Activated CD4-positive, alpha-beta memory T cell treated with anti-CD3 and anti-CD28 coated beads for 36 hours (primary cell): ENCODE data around the gene ARID1B. TPM values are rescaled to one million over a fixed set of nuclear protein-coding genes. Genes with fewer than 3 reads are reported as not detected.

Source experiments
- CTCF ChIA-PET: fragments of 350-600 bp; sonication (Branson Sonifier 250); formaldehyde crosslinking; loops from one replicate; lab custom pipeline; 2021; ENCODE audit warnings: antibody characterized with exemption, inconsistent platforms; lab: Charles Lee
- POLR2A ChIA-PET: fragments of 350-600 bp; sonication (Branson Sonifier 250); formaldehyde crosslinking; loops from one replicate; lab custom pipeline; 2021; ENCODE audit warnings: antibody characterized with exemption; lab: Charles Lee
- DNase-seq: peaks from one replicate; pipeline ENCODE4 v3.0.0-alpha.2; 2020
- H3K27ac Mint-ChIP-seq: one replicate; pipeline ENCODE4 v1.8.0; 2021; ENCODE audit warnings: mixed read lengths
- H3K27me3 Mint-ChIP-seq: one replicate; pipeline ENCODE4 v1.8.0; 2021; ENCODE audit warnings: mixed read lengths
- H3K36me3 Mint-ChIP-seq: one replicate; pipeline ENCODE4 v1.8.0; 2021; ENCODE audit warnings: mixed read lengths
- H3K4me1 Mint-ChIP-seq: one replicate; pipeline ENCODE4 v1.8.0; 2021; ENCODE audit warnings: low read depth, mixed read lengths
- H3K4me3 Mint-ChIP-seq: one replicate; pipeline ENCODE4 v1.8.0; 2021; ENCODE audit warnings: mild to moderate bottlenecking, mixed read lengths
- H3K9me3 Mint-ChIP-seq: one replicate; pipeline ENCODE4 v1.8.0; 2021; ENCODE audit warnings: mixed read lengths
- intact Hi-C: fragments of 100-400 bp; cut with micrococcal nuclease; formaldehyde crosslinking; loops from one replicate; pipeline ENCODE4 v1.15.1; 2023
- total RNA-seq, 2 experiments: library from RNA; stranded (reverse); gene quantifications; one replicate each; pipeline ENCODE4 v1.2.3, GENCODE V29; 2021

Gene ARID1B
- total RNA-seq, 2 experiments from 2014 or later: 39.0 to 41.5 TPM

- H3K9me3 Mint-ChIP-seq: no peaks in the 10 kb centered on the region
- CTCF ChIA-PET: no interaction called here
- H3K36me3 Mint-ChIP-seq: no peaks in the 10 kb centered on the region
- H3K27ac Mint-ChIP-seq: no peak overlapping the region
- DNase-seq: no peak
- H3K27me3 Mint-ChIP-seq: no peaks in the 10 kb centered on the region
- intact Hi-C loops: no loop called here
- H3K4me3 Mint-ChIP-seq: no peak overlapping the region
- peaks cover 39% of the 10 kb centered on the region for H3K4me1 Mint-ChIP-seq
- POLR2A ChIA-PET: no interaction called here
Observed at GRCh38 chr6:156889469-156889868, 112.3 kb downstream of the ARID1B start.

DNA sequence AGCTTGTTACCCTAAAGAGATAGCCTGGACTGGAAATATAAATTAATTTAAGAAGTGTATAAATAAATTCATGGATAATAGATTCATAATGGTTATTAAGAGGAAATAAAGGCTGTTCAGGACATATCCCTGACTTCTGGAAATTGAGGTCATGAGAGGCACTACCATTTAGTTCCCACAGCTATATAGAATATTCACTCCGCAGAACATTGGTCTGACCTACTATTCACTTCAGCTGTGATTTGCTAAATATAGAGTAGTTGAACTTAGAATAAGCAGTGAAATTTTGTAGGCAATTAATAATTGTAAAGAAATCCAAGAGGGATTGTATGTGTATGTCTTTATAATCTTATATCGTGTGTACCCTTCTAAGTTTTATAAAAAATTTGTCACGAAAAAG is 112.8 kb downstream of the ARID1B start:
- Mint-ChIP-seq H3K27me3 (no peaks in the 10 kb centered on the region), H3K36me3 (no peaks in the 10 kb centered on the region), H3K4me3 (no peak overlapping the region), H3K4me1 (peaks cover 37% of the 10 kb centered on the region), H3K27ac (no peak overlapping the region), H3K9me3 (no peaks in the 10 kb centered on the region)
- intact Hi-C loops: no loop called here
- ChIA-PET POLR2A (no interaction called here), CTCF (no interaction called here)
- DNase-seq: no peak

DNA sequence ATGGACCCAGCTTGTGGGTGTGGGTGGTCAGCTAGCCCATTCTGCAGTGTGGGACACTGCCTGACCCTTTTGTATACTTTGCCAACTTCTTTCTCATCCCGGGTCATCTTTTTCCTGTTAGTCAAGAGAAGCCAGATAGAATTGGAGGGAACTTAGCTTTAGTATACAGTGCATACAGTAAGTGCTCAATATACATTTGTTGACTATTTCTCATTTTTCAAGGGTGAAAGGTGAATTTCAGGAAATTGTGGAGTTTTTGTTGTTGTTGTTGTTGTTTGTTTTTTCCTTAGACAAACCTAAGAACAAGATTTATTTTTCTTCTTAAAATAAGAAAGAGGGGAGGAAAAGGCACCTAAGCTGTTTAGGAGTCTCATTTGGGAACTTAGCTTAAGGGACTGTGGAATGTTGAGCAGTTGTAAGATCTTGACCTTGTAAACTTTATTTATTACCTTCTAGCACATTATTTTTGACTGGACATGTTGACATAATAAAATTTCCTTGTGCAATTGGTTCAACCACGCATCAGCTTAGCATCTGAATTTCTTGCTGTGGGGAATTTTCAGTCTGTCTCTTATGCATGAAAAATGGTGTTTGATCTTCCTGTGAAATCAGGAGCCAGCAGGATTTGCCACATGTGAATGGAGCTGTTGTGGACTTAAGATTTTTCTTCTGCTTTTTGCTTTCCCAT is 113.6 kb downstream of the ARID1B start:
- no peak overlapping the region for H3K27ac Mint-ChIP-seq
- peaks cover 36% of the 10 kb centered on the region for H3K4me1 Mint-ChIP-seq
- H3K36me3 Mint-ChIP-seq: no peaks in the 10 kb centered on the region
- ChIA-PET POLR2A (no interaction called here), CTCF (no interaction called here)
- no peaks in the 10 kb centered on the region for H3K27me3 Mint-ChIP-seq
- intact Hi-C loops: no loop called here
- DNase-seq: no peak
- H3K4me3 Mint-ChIP-seq: no peak overlapping the region
- no peaks in the 10 kb centered on the region for H3K9me3 Mint-ChIP-seq

DNA sequence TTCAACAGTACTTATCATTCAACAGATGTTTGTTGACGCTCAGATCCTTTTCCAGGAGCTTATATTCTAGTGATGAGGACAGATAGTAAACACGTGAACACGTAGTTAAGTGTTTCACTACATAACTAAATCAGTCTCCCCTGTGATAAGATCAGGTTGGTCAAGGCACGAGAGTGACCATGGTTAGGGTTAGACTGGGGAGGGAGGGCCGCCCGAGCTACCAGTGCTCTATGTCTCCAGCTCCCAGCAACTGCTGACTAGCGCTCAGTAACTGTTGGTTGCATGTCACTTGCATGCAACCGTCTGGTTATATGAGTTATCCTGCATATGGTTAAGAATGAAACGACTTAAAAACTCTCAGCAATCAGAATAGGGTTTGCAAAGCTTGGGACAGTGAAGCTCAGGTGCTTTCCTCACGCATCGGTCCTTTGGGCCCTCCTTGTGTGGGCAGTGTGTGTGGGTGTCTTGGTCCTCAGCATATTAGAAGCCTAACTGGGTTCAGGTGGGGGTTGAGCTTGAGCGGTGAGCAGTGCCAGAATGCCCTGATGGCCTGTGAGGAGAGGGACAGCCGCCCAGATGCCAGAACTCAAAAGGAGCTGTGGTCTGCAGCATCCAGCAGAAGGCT is 120.8 kb downstream of the ARID1B start:
- no peaks in the 10 kb centered on the region for H3K9me3 Mint-ChIP-seq
- peaks cover 2% of the 10 kb centered on the region for H3K36me3 Mint-ChIP-seq
- no peak overlapping the region for H3K27ac Mint-ChIP-seq
- POLR2A ChIA-PET: no interaction called here
- CTCF ChIA-PET: no interaction called here
- peaks cover 46% of the 10 kb centered on the region for H3K4me1 Mint-ChIP-seq
- no peak for DNase-seq
- intact Hi-C loops: no loop called here
- no peaks in the 10 kb centered on the region for H3K27me3 Mint-ChIP-seq
- H3K4me3 Mint-ChIP-seq: no peak overlapping the region

- ChIA-PET CTCF (no interaction called here), POLR2A (no interaction called here)
- Mint-ChIP-seq H3K4me1 (peaks cover 46% of the 10 kb centered on the region), H3K27me3 (no peaks in the 10 kb centered on the region), H3K9me3 (no peaks in the 10 kb centered on the region), H3K4me3 (no peak overlapping the region), H3K36me3 (peaks cover 5% of the 10 kb centered on the region), H3K27ac (no peak overlapping the region)
- DNase-seq: no peak
- intact Hi-C loops: no loop called here
Observed at GRCh38 chr6:156899071-156899470, 121.9 kb downstream of the ARID1B start.

DNA sequence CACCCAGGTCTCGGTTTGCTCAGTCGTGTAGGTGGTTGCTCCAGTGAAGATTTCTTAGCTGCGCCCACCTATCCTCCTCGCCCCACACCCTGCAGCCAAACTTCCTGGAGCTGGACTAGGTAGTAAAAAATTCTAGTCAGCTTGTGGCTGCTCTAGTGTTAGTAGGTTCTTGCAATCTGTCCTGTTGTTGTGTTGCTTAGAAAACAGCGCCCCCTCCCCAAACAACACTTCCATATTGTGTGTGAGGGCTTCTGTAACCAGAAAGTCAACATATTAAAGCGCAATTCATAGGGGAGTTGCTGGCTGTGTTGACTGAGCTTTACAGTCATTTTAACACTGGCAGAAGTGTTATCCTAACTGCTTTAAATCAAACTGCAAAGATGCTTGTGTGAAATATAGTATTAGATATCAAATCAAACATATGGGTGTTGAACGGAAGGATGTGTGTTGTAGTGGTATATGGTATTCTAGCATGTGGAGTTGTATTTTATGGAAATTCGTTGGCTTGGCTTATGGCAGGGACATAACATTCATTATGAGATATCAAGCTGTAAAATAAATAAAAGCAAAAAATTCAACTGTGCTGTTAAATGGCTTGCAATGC is 122.5 kb downstream of the ARID1B start:
- no peak overlapping the region for H3K4me3 Mint-ChIP-seq

DNA sequence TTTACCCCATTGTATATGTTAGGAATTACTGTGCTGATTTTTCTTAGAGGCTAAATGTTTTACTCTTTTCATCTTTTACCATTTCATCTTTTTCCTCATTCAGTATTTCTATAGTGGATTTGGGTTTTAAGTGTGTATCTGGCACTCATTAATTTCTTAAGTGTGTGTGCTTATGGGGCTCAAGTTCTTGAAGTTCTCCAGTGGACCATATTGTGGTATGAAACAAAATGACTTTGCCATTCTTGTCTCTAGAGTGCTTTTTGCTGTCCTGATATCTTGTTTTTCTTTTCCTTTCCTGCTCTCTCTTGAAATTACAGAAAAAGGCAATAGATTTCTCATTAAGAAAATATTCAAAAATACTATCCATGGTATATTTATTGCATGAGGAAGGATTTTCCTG is 123.1 kb downstream of the ARID1B start:
- no peaks in the 10 kb centered on the region for H3K27me3 Mint-ChIP-seq
- H3K9me3 Mint-ChIP-seq: no peaks in the 10 kb centered on the region
- ChIA-PET POLR2A (interaction anchor here (0.6 kb wide), 1 partner anchor 11 kb away, joined by 4 read pairs; no protein-coding TSS in a partner anchor), CTCF (no interaction called here)
- DNase-seq: no peak
- intact Hi-C loops: no loop called here
- H3K27ac Mint-ChIP-seq: no peak overlapping the region
- peaks cover 42% of the 10 kb centered on the region for H3K4me1 Mint-ChIP-seq
- no peak overlapping the region for H3K4me3 Mint-ChIP-seq
- H3K36me3 Mint-ChIP-seq: peaks cover 6% of the 10 kb centered on the region

More for the DNA sequence above, 122.5 kb downstream of the ARID1B start:
- ChIA-PET CTCF (no interaction called here), POLR2A (interaction anchor here (0.6 kb wide), 1 partner anchor 11 kb away, joined by 4 read pairs; no protein-coding TSS in a partner anchor)
- H3K36me3 Mint-ChIP-seq: peaks cover 6% of the 10 kb centered on the region
- H3K9me3 Mint-ChIP-seq: no peaks in the 10 kb centered on the region
- no peaks in the 10 kb centered on the region for H3K27me3 Mint-ChIP-seq
- H3K4me1 Mint-ChIP-seq: peaks cover 45% of the 10 kb centered on the region
- DNase-seq: no peak
- H3K27ac Mint-ChIP-seq: no peak overlapping the region
- intact Hi-C loops: no loop called here

- Mint-ChIP-seq H3K4me1 (peaks cover 44% of the 10 kb centered on the region), H3K36me3 (peaks cover 7% of the 10 kb centered on the region), H3K4me3 (no peak overlapping the region), H3K9me3 (no peaks in the 10 kb centered on the region), H3K27ac (no peak overlapping the region), H3K27me3 (no peaks in the 10 kb centered on the region)
- intact Hi-C loops: no loop called here
- ChIA-PET CTCF (no interaction called here), POLR2A (interaction anchor here (0.7 kb wide), 1 partner anchor 1065 kb away, joined by 3 read pairs; no protein-coding TSS in a partner anchor)
- no peak for DNase-seq
Observed at GRCh38 chr6:156901309-156902019, 124.3 kb downstream of the ARID1B start.

DNA sequence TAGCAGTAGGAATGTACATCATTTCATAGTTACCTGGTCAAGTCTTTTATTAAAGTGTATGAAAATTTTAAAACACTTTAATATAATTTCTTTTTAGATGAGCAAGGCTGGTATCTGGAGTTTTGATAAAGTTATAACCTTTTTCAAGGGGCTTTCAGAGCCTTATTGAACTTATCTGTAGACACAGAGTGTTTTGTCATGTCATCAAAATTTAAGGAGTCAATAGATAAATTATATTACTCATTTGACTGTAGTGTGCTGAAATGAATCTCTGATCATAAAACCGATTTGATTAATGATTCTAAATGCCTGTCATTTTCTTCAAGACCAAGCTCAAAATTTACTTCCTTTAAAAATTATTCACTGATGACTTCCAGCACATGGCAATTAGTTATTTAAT is 125.6 kb downstream of the ARID1B start:
- H3K27ac Mint-ChIP-seq: no peak overlapping the region
- ChIA-PET POLR2A (no interaction called here), CTCF (interaction anchor here (1.2 kb wide), 1 partner anchor 12 kb away, joined by 4 read pairs; no protein-coding TSS in a partner anchor)
- H3K9me3 Mint-ChIP-seq: no peaks in the 10 kb centered on the region
- DNase-seq: no peak
- peaks cover 7% of the 10 kb centered on the region for H3K36me3 Mint-ChIP-seq
- intact Hi-C loops: no loop called here
- no peak overlapping the region for H3K4me3 Mint-ChIP-seq
- H3K27me3 Mint-ChIP-seq: no peaks in the 10 kb centered on the region
- H3K4me1 Mint-ChIP-seq: peaks cover 49% of the 10 kb centered on the region

DNA sequence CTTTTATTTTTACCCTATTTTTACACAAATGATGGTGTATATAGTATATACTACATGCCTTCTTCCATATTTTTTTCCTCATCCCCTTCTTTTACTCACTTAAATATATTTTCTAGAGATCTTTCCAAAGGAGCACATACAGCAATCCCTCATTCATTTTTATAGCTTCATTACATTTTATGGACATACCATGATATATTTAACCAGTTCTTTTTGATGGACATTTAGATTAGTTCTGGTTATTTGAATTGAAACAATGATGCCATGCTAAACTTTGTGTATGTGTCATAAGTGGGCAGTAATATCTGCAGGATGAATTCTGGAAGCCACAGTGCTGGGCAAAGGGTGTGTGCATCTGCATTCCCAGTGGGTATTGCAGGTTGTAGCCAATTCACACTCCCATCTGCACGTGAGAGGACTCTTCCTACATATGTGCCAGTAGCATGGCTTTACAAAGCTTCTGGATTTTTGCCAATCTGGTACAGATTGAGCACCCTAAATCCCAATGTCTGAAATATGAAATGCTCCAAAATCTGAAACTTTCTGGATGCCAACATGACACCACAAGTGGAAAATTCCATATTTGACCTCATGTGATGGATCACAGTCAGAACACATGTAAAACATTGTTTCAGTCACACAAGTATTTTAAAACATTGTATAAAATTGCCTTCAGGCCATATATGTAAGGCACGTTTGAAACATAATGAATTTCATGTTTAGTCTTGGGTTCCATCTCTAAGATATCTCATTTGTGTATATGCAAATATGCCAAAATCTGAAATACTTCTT is 127.2 kb downstream of the ARID1B start:
- intact Hi-C loops: no loop called here
- Mint-ChIP-seq H3K27me3 (no peaks in the 10 kb centered on the region), H3K4me1 (peaks cover 43% of the 10 kb centered on the region), H3K9me3 (no peaks in the 10 kb centered on the region), H3K4me3 (no peak overlapping the region), H3K36me3 (peaks cover 7% of the 10 kb centered on the region), H3K27ac (no peak overlapping the region)
- ChIA-PET CTCF (no interaction called here), POLR2A (no interaction called here)
- DNase-seq: no peak

GRCh38 chr6:156905801-156906200 is 128.6 kb downstream of the ARID1B start:
- intact Hi-C loops: no loop called here
- Mint-ChIP-seq H3K4me1 (peaks cover 42% of the 10 kb centered on the region), H3K27ac (no peak overlapping the region), H3K4me3 (no peak overlapping the region), H3K27me3 (no peaks in the 10 kb centered on the region), H3K9me3 (no peaks in the 10 kb centered on the region), H3K36me3 (peaks cover 7% of the 10 kb centered on the region)
- POLR2A ChIA-PET: no interaction called here
- CTCF ChIA-PET: interaction anchor here (0.6 kb wide), 1 partner anchor 238 kb away, joined by 3 read pairs; no protein-coding TSS in a partner anchor
- DNase-seq: no peak
